Measurements from ENCODE around the gene FBN1.

DNA sequence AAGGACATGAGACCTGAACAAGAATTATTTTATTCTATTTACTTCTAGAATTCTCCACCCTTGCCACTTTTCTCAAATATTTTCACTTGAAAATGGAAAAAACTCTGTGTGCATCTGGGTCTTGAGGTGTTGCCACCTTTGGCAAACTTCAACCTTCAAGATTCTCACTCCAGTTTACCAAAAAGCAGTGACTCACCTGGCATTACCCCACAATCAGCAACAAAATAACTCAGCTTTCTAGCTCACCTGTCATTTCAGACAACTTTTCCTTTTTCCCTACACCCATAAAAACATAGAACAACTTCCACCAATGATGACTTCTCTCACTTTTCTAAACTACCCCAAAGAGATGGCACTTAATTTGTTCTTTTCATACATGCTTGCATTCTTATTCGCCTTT lies 198.5 kb downstream of the FBN1 start:
- TF ChIP-seq ZNF23 (tag by site-specific recombination; IDR thresholded peaks at IDR 0.05; ENCODE audit: borderline replicate concordance) (no peak), ZNF354C (tag by site-specific recombination; IDR thresholded peaks at IDR 0.05; ENCODE audit: borderline replicate concordance, low read depth) (no peak), ZNF76 (tag by site-specific recombination; IDR thresholded peaks at IDR 0.05; ENCODE audit: borderline replicate concordance, low read depth) (no peak), PBX3 (CRISPR knock-in tag; IDR thresholded peaks at IDR 0.05) (no peak), ZNF292 (tag by site-specific recombination; IDR thresholded peaks at IDR 0.05; ENCODE audit: borderline replicate concordance, low read depth) (no peak), ZNF133 (tag by site-specific recombination; IDR thresholded peaks at IDR 0.05) (no peak), ZNF140 (tag by site-specific recombination; IDR thresholded peaks at IDR 0.05) (no peak), YY1 (tag by site-specific recombination; IDR thresholded peaks at IDR 0.05) (no peak)
- TF ChIP-seq, protein P1, sequence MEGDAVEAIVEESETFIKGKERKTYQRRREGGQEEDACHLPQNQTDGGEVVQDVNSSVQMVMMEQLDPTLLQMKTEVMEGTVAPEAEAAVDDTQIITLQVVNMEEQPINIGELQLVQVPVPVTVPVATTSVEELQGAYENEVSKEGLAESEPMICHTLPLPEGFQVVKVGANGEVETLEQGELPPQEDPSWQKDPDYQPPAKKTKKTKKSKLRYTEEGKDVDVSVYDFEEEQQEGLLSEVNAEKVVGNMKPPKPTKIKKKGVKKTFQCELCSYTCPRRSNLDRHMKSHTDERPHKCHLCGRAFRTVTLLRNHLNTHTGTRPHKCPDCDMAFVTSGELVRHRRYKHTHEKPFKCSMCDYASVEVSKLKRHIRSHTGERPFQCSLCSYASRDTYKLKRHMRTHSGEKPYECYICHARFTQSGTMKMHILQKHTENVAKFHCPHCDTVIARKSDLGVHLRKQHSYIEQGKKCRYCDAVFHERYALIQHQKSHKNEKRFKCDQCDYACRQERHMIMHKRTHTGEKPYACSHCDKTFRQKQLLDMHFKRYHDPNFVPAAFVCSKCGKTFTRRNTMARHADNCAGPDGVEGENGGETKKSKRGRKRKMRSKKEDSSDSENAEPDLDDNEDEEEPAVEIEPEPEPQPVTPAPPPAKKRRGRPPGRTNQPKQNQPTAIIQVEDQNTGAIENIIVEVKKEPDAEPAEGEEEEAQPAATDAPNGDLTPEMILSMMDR (tag by site-specific recombination; IDR thresholded peaks at IDR 0.05) = no peak
- TF ChIP-seq, protein P2, sequence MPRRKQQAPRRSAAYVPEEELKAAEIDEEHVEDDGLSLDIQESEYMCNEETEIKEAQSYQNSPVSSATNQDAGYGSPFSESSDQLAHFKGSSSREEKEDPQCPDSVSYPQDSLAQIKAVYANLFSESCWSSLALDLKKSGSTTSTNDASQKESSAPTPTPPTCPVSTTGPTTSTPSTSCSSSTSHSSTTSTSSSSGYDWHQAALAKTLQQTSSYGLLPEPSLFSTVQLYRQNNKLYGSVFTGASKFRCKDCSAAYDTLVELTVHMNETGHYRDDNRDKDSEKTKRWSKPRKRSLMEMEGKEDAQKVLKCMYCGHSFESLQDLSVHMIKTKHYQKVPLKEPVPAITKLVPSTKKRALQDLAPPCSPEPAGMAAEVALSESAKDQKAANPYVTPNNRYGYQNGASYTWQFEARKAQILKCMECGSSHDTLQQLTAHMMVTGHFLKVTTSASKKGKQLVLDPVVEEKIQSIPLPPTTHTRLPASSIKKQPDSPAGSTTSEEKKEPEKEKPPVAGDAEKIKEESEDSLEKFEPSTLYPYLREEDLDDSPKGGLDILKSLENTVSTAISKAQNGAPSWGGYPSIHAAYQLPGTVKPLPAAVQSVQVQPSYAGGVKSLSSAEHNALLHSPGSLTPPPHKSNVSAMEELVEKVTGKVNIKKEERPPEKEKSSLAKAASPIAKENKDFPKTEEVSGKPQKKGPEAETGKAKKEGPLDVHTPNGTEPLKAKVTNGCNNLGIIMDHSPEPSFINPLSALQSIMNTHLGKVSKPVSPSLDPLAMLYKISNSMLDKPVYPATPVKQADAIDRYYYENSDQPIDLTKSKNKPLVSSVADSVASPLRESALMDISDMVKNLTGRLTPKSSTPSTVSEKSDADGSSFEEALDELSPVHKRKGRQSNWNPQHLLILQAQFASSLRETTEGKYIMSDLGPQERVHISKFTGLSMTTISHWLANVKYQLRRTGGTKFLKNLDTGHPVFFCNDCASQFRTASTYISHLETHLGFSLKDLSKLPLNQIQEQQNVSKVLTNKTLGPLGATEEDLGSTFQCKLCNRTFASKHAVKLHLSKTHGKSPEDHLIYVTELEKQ (tag by site-specific recombination; IDR thresholded peaks at IDR 0.05; ENCODE audit: borderline replicate concordance) = no peak

Data from HEK293 (cell line).